Activated naive CD4-positive, alpha-beta T cell treated with anti-CD3 and anti-CD28 coated beads for 36 hours (primary cell): Measurements from ENCODE around the gene CLASP1. TPM values are rescaled to one million over a fixed set of nuclear protein-coding genes. Genes with fewer than 3 reads are reported as not detected.
"Not testable (repeated sequence)": the region's sequence is repeated elsewhere in the genome, so short reads cannot be mapped to it uniquely, and the experiment has no call there.

Experiments
- CTCF ChIA-PET: fragments of 350-600 bp; sonication (Branson Sonifier 250); formaldehyde crosslinking; loops from one replicate; lab custom pipeline; 2021; ENCODE audit warnings: antibody characterized with exemption; lab: Charles Lee
- DNase-seq: peaks from one replicate; pipeline ENCODE4 v3.0.0-alpha.2; 2020
- H3K27ac Mint-ChIP-seq: one replicate; pipeline ENCODE4 v1.8.0; 2021; ENCODE audit warnings: mild to moderate bottlenecking, mixed read lengths
- H3K27me3 Mint-ChIP-seq: one replicate; pipeline ENCODE4 v1.8.0; 2021; ENCODE audit warnings: low read depth, mixed read lengths
- H3K36me3 Mint-ChIP-seq: one replicate; pipeline ENCODE4 v1.8.0; 2021; ENCODE audit warnings: low read depth, mixed read lengths
- H3K4me1 Mint-ChIP-seq: one replicate; pipeline ENCODE4 v1.8.0; 2021; ENCODE audit warnings: low read depth, mixed read lengths
- H3K4me3 Mint-ChIP-seq: one replicate; pipeline ENCODE4 v1.8.0; 2021; ENCODE audit warnings: mild to moderate bottlenecking, moderate library complexity, mixed read lengths
- H3K9me3 Mint-ChIP-seq: one replicate; pipeline ENCODE4 v1.8.0; 2021; ENCODE audit warnings: mixed read lengths
- intact Hi-C: fragments of 100-400 bp; cut with micrococcal nuclease; formaldehyde crosslinking; loops from one replicate; pipeline ENCODE4 v1.15.1; 2023
- total RNA-seq, 2 experiments: library from RNA; stranded (reverse); gene quantifications; one replicate each; pipeline ENCODE4 v1.2.3, GENCODE V29; 2021

The CLASP1 gene
- total RNA-seq = 10 to 100 TPM; 47.3 to 51.5 TPM

- CTCF ChIA-PET = interaction anchor here (0.6 to 1.1 kb wide), 3 partner anchors 8 to 119 kb away, joined by 3 read pairs; partner anchors contain the start of gene RNU4ATAC
- Mint-ChIP-seq H3K4me3 (peak within 1 kb of the TSS; percentile 98), H3K27ac (peak within 1 kb of the TSS; percentile 99), H3K9me3 (no peaks in the 10 kb centered on the region), H3K27me3 (no peaks in the 10 kb centered on the region), H3K36me3 (peaks cover 27% of the 10 kb centered on the region), H3K4me1 (peaks cover 58% of the 10 kb centered on the region)
- DNase-seq = no peak
- intact Hi-C loops = loop anchor here (1.0 to 10.0 kb wide), 9 partner anchors 50 to 1894 kb away; partner anchors contain the start of genes PTPN4 and TSN
Measured at GRCh38 chr2:121649149-121649595, at the start of gene CLASP1. Gene CLASP1, minus strand, starts transcription at chr2:121649462. Its CDS starts 43,567 bp downstream, at chr2:121605895.

DNA sequence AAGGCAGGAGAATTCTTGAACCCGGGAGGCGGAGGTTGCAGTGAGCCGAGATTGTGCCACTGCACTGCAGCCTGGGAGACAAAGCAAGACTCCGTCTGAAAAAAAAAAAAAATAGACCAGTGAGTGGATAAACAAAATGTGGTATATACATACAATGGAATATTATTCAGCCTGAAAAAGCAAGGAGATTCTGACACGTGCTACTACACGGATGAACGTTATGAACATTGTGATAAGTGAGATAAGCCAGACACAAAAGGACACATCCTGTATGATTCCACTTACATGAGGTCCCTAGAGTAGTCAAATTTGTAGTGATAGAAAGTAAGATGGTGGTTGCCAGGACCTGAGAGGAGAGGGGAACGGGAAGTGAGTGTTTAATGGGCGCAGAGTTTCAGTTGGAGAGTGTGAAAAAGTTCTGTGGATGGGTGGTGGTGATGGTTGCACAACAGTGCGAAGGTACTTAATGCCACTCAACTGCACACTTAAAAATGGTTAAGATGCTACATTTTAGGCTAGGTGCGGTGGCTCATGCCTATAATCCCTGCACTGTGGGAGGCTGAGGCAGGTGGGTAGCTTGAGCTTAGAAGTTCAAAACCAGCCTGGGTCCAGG is 49.2 kb upstream of the CLASP1 start:
- Mint-ChIP-seq H3K4me1 (peaks cover 37% of the 10 kb centered on the region), H3K27ac (peak overlapping the region; percentile 93), H3K27me3 (no peaks in the 10 kb centered on the region), H3K36me3 (no peaks in the 10 kb centered on the region), H3K4me3 (no peak overlapping the region), H3K9me3 (no peaks in the 10 kb centered on the region)
- CTCF ChIA-PET = interaction anchor here (0.9 to 1.6 kb wide), 2 partner anchors 20 to 296 kb away, joined by 4 to 7 read pairs; no protein-coding TSS in a partner anchor
- no peak for DNase-seq
- intact Hi-C loops = no loop called here

- H3K36me3 Mint-ChIP-seq = no peaks in the 10 kb centered on the region
- intact Hi-C loops = no loop called here
- H3K27me3 Mint-ChIP-seq = no peaks in the 10 kb centered on the region
- peaks cover 37% of the 10 kb centered on the region for H3K4me1 Mint-ChIP-seq
- CTCF ChIA-PET = interaction anchor here (0.9 kb wide), 1 partner anchor 21 kb away, joined by 3 read pairs; no protein-coding TSS in a partner anchor
- H3K4me3 Mint-ChIP-seq = no peak overlapping the region
- no peak overlapping the region for H3K27ac Mint-ChIP-seq
- no peaks in the 10 kb centered on the region for H3K9me3 Mint-ChIP-seq
- DNase-seq = no peak
Measured at GRCh38 chr2:121697108-121697631, 47.9 kb upstream of the CLASP1 start.

GRCh38 chr2:121696410-121696930 is 47.2 kb upstream of the CLASP1 start:
- Mint-ChIP-seq H3K9me3 (no peaks in the 10 kb centered on the region), H3K4me1 (peaks cover 34% of the 10 kb centered on the region), H3K4me3 (no peak overlapping the region), H3K36me3 (no peaks in the 10 kb centered on the region), H3K27ac (no peak overlapping the region), H3K27me3 (no peaks in the 10 kb centered on the region)
- intact Hi-C loops = no loop called here
- no peak for DNase-seq
- CTCF ChIA-PET = interaction anchor here (0.9 kb wide), 1 partner anchor 22 kb away, joined by 3 read pairs; no protein-coding TSS in a partner anchor

DNA sequence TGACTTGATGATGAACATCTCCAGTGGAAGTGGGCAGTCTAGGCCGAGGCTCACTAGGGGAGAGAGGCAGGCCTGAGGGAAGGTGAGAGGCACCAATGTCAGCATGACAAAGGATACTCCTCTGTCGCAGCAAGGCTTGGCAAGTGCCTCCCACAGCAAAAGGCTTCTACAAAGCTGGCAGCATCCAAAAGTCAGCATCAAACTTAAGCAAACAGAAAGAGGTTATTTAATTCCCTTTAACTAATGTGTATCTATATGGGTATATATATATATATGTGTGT is 45.8 kb upstream of the CLASP1 start:
- Mint-ChIP-seq H3K9me3 (peaks cover 3% of the 10 kb centered on the region), H3K27me3 (no peaks in the 10 kb centered on the region), H3K4me1 (peaks cover 20% of the 10 kb centered on the region), H3K4me3 (no peak overlapping the region), H3K27ac (no peak overlapping the region), H3K36me3 (no peaks in the 10 kb centered on the region)
- CTCF ChIA-PET = no interaction called here
- intact Hi-C loops = no loop called here
- DNase-seq = no peak

DNA sequence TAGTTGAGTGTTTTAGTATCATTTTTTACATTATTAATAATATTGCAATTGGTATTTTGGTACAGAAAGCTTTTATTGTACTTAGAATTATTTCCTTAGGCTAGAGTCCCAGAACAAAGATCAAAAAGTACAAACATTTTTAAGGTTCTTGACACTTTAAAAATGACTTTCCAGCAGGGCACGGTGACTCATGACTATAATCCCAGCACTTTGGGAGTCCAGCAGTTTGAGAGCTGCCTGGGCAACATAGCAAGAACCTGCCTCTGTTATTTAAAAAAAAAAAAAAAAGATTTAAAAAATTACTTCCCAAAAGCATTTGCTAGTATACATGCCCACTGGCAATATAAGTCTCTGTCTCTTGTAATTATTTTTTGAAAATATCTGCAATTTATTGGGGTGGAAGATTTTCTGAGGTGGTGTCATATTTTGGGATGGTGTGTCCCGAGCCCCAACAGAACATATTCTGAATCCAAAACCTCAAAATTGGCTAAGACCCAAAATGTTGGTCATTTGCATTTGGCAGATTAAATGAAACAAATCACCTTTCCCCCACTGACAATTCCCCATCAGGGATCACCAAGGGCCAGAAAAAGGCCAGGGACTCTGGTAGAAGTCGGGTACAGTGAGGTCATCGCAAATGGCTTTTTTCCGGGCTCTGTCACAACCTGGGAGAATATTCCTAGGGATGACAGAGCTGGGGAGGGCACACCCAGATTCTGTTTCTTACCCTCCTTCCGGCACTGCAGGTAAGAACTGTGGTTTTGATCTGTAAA is 45.3 kb upstream of the CLASP1 start:
- DNase-seq = no peak
- no peaks in the 10 kb centered on the region for H3K36me3 Mint-ChIP-seq
- no peak overlapping the region for H3K4me3 Mint-ChIP-seq
- H3K9me3 Mint-ChIP-seq = peaks cover 3% of the 10 kb centered on the region
- CTCF ChIA-PET = no interaction called here
- no peak overlapping the region for H3K27ac Mint-ChIP-seq
- H3K27me3 Mint-ChIP-seq = no peaks in the 10 kb centered on the region
- H3K4me1 Mint-ChIP-seq = peaks cover 15% of the 10 kb centered on the region
- intact Hi-C loops = no loop called here

DNA sequence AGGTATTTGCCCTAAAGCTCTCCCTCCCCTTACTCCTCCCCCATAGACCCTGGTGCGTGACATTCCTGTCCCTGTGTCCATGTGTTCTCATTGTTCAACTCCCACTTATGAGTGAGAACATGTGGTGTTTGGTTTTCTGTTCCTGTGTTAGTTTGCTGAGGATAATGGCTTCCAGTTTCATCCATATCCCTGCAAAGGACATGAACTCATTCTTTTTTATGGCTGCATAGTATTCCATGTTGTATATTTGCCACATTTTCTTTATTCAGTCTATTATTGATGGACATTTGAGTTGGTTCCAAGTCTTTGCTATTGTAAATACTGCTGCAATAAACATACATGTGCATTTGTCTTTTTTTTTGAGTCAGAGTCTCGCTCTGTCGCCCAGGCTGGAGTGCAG is 41.3 kb upstream of the CLASP1 start:
- CTCF ChIA-PET, DNase-seq, H3K4me3 Mint-ChIP-seq, H3K4me1 Mint-ChIP-seq, H3K9me3 Mint-ChIP-seq, H3K36me3 Mint-ChIP-seq, H3K27me3 Mint-ChIP-seq, intact Hi-C loops, H3K27ac Mint-ChIP-seq: not testable (repeated sequence)

- DNase-seq = no peak
- H3K4me3 Mint-ChIP-seq = no peak overlapping the region
- no peaks in the 10 kb centered on the region for H3K27me3 Mint-ChIP-seq
- intact Hi-C loops = no loop called here
- no peaks in the 10 kb centered on the region for H3K36me3 Mint-ChIP-seq
- CTCF ChIA-PET = no interaction called here
- no peaks in the 10 kb centered on the region for H3K4me1 Mint-ChIP-seq
- H3K27ac Mint-ChIP-seq = no peak overlapping the region
- H3K9me3 Mint-ChIP-seq = peaks cover 3% of the 10 kb centered on the region
Measured at GRCh38 chr2:121690095-121690494, 40.8 kb upstream of the CLASP1 start.

DNA sequence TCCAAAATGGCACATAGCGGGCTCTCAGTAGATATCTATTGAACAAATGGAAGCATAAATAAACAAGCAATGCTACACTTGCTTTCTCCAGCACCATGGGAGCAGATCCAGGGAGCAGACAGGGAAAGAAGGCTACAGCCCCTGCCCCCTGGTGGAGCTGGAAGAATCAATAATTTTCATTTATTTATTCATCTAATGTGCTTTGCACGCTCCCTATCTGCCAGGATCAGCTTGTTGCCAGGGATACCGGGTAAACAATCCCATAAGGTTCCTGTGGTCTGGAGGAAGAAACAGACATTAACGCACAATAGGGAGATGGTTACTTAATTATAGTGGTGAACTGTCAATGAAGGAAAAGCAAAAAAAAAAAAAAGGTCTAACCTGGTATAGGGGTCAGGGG is 40.1 kb upstream of the CLASP1 start:
- H3K9me3 Mint-ChIP-seq = peaks cover 4% of the 10 kb centered on the region
- no peaks in the 10 kb centered on the region for H3K36me3 Mint-ChIP-seq
- no peak overlapping the region for H3K27ac Mint-ChIP-seq
- no peaks in the 10 kb centered on the region for H3K27me3 Mint-ChIP-seq
- no peak overlapping the region for H3K4me3 Mint-ChIP-seq
- DNase-seq = no peak
- CTCF ChIA-PET = interaction anchor here (1.6 kb wide), 1 partner anchor 10 kb away, joined by 3 read pairs; no protein-coding TSS in a partner anchor
- intact Hi-C loops = no loop called here
- H3K4me1 Mint-ChIP-seq = no peaks in the 10 kb centered on the region

DNA sequence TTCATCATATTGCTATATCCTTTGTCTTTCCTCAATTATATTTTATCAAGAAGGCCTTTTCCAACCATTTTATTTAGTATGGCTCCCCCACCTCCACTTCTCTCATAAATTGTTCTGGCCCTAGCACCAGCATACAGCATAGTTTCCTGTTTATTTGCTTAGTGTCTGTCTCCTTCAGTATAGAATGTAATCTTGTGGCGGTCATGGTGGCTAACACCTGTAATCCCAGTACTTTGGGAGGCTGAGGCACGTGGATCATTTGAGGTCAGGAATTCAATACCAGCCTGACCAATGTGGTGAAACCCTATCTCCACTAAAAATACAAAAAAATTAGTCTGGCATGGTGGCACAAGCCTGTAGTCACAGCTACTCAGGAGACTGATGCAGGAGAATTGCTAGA is 39.6 kb upstream of the CLASP1 start:
- intact Hi-C loops = no loop called here
- CTCF ChIA-PET = interaction anchor here (1.2 to 1.6 kb wide), 2 partner anchors 11 to 93 kb away, joined by 3 to 4 read pairs; no protein-coding TSS in a partner anchor
- DNase-seq = no peak
- Mint-ChIP-seq H3K27ac (no peak overlapping the region), H3K9me3 (peaks cover 9% of the 10 kb centered on the region), H3K4me3 (no peak overlapping the region), H3K27me3 (no peaks in the 10 kb centered on the region), H3K36me3 (peaks cover 4% of the 10 kb centered on the region), H3K4me1 (no peaks in the 10 kb centered on the region)

GRCh38 chr2:121686902-121687301 is 37.6 kb upstream of the CLASP1 start:
- CTCF ChIA-PET = interaction anchor here (0.6 kb wide), 1 partner anchor 330 kb away, joined by 3 read pairs; no protein-coding TSS in a partner anchor
- Mint-ChIP-seq H3K4me1 (no peaks in the 10 kb centered on the region), H3K27ac (no peak overlapping the region), H3K36me3 (peaks cover 10% of the 10 kb centered on the region), H3K9me3 (peaks cover 24% of the 10 kb centered on the region), H3K27me3 (no peaks in the 10 kb centered on the region), H3K4me3 (no peak overlapping the region)
- no peak for DNase-seq
- intact Hi-C loops = no loop called here

- no peaks in the 10 kb centered on the region for H3K27me3 Mint-ChIP-seq
- no peaks in the 10 kb centered on the region for H3K4me1 Mint-ChIP-seq
- peaks cover 12% of the 10 kb centered on the region for H3K36me3 Mint-ChIP-seq
- H3K27ac Mint-ChIP-seq = no peak overlapping the region
- CTCF ChIA-PET = interaction anchor here (0.6 kb wide), 1 partner anchor 330 kb away, joined by 3 read pairs; no protein-coding TSS in a partner anchor
- peaks cover 30% of the 10 kb centered on the region for H3K9me3 Mint-ChIP-seq
- intact Hi-C loops = no loop called here
- no peak overlapping the region for H3K4me3 Mint-ChIP-seq
- DNase-seq = no peak
Measured at GRCh38 chr2:121686218-121686617, 37.0 kb upstream of the CLASP1 start.
